Measurements from ENCODE around the gene GFER. TPM values are rescaled to one million over a fixed set of nuclear protein-coding genes. Genes with fewer than 3 reads are reported as not detected.

GFER gene
- total and polyA plus RNA-seq, 9 of the 15 experiments (the other 6 are each of a cell fraction or from before 2014, with no cell fraction given) = 4.3 to 53.7 (median 19.8) TPM

GRCh38 chr16:1983544-1984346, at the start of gene GFER (continued):
- no peak for TF ChIP-seq RBM15 (IDR thresholded peaks at IDR 0.05; ENCODE audit: insufficient read depth, low read length)
- no peak for TF ChIP-seq ATF2 (CRISPR knock-in tag; IDR thresholded peaks at IDR 0.05)
- no peak for TF ChIP-seq DDX20 (tag; IDR thresholded peaks at IDR 0.05; ENCODE audit: low read depth)
- TF ChIP-seq ZNF174 (CRISPR knock-in tag; IDR thresholded peaks at IDR 0.05) = no peak
- TF ChIP-seq, protein P1, sequence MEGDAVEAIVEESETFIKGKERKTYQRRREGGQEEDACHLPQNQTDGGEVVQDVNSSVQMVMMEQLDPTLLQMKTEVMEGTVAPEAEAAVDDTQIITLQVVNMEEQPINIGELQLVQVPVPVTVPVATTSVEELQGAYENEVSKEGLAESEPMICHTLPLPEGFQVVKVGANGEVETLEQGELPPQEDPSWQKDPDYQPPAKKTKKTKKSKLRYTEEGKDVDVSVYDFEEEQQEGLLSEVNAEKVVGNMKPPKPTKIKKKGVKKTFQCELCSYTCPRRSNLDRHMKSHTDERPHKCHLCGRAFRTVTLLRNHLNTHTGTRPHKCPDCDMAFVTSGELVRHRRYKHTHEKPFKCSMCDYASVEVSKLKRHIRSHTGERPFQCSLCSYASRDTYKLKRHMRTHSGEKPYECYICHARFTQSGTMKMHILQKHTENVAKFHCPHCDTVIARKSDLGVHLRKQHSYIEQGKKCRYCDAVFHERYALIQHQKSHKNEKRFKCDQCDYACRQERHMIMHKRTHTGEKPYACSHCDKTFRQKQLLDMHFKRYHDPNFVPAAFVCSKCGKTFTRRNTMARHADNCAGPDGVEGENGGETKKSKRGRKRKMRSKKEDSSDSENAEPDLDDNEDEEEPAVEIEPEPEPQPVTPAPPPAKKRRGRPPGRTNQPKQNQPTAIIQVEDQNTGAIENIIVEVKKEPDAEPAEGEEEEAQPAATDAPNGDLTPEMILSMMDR (IDR thresholded peaks at IDR 0.05 in 2 of 3, conservative IDR thresholded peaks at IDR 0.05 in 1 of 3; ENCODE audit: insufficient read depth in 2 of 3, low read depth in 1 of 3, low read length in 3 of 3) = peak; percentile 46 to 80 (median 73)
- TF ChIP-seq SMAD3 (CRISPR knock-in tag; conservative IDR thresholded peaks at IDR 0.05) = no peak
- TF ChIP-seq, protein P2, sequence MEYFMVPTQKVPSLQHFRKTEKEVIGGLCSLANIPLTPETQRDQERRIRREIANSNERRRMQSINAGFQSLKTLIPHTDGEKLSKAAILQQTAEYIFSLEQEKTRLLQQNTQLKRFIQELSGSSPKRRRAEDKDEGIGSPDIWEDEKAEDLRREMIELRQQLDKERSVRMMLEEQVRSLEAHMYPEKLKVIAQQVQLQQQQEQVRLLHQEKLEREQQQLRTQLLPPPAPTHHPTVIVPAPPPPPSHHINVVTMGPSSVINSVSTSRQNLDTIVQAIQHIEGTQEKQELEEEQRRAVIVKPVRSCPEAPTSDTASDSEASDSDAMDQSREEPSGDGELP (CRISPR knock-in tag; IDR thresholded peaks at IDR 0.05; ENCODE audit: borderline replicate concordance) = peak; percentile 78
- TF ChIP-seq ZFP91 (CRISPR knock-in tag; IDR thresholded peaks at IDR 0.05) = peak; percentile 57; the same call in 1 of the 2 replicates
- TF ChIP-seq EP300 (IDR thresholded peaks at IDR 0.05; ENCODE audit: low read length) = peak; percentile 35; the same call in 1 of the 2 replicates
- TF ChIP-seq RBFOX2 (IDR thresholded peaks at IDR 0.05; ENCODE audit: low read depth, low read length) = peak; percentile 83
- TF ChIP-seq JUN (IDR thresholded peaks at IDR 0.05; ENCODE audit: borderline replicate concordance, low read depth, low read length) = 0 out of 2 replicates have a peak, but pooled peaks have one; percentile 26
- no peak for TF ChIP-seq JUN (CRISPR knock-in tag; IDR thresholded peaks at IDR 0.05; ENCODE audit: borderline replicate concordance)
- no peak for TF ChIP-seq MEIS2 (IDR thresholded peaks at IDR 0.05; ENCODE audit: partially characterized antibody)
- no peak for TF ChIP-seq SRSF9 (IDR thresholded peaks at IDR 0.05; ENCODE audit: borderline replicate concordance, low read depth, low read length)
- no peak for TF ChIP-seq NR3C1 (CRISPR knock-in tag; IDR thresholded peaks at IDR 0.05)
- TF ChIP-seq ELF1 (tag; IDR thresholded peaks at IDR 0.05) = no peak
- no peak for TF ChIP-seq EZH2 (IDR thresholded peaks at IDR 0.05; ENCODE audit: borderline replicate concordance, low read depth, low read length)
